Subcutaneous adipose tissue (tissue), 4 donors: Measurements from ENCODE around the gene WDFY3. TPM values are rescaled to one million over a fixed set of nuclear protein-coding genes. Genes with fewer than 3 reads are reported as not detected.

Source experiments
- total RNA-seq, 4 donors: library from RNA; depleted of rRNA; stranded (reverse); fragments of >200 nt; gene quantifications; one replicate each; pipeline ENCODE4 v1.1.0, GENCODE V29; 2016
- TF ChIP-seq, protein P1 (sequence below): fragments of 450-650 bp; IDR thresholded peaks from one replicate; pipeline ENCODE4 v1.5.1; 2016; ENCODE audit warnings: low read depth, mild to moderate bottlenecking, control low read depth, antibody characterized with exemption, moderate library complexity

WDFY3 gene
- total RNA-seq, 4 donors from 2014 or later, result 80.3 to 167 (median 146) TPM

DNA sequence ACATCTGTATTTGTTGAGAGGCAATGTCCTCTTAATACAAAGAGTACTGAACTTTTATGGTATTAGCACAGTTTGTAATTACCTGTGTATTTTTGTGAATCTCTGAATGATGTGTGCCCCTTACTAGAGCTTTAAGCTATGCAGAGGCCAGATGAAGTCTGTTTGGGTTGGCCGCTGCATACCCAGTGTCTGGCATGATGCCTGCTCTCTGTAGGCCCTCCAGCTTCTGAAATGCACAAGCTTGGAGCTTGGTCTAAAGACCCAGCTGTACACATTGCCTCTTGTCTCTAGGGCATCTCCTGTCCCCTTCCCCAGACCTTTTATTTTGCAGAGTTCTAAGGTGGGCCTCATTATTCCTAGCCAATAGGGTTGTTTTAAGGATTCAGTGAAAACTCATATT is 315.0 kb downstream of the WDFY3 start:
- TF ChIP-seq, protein P1, sequence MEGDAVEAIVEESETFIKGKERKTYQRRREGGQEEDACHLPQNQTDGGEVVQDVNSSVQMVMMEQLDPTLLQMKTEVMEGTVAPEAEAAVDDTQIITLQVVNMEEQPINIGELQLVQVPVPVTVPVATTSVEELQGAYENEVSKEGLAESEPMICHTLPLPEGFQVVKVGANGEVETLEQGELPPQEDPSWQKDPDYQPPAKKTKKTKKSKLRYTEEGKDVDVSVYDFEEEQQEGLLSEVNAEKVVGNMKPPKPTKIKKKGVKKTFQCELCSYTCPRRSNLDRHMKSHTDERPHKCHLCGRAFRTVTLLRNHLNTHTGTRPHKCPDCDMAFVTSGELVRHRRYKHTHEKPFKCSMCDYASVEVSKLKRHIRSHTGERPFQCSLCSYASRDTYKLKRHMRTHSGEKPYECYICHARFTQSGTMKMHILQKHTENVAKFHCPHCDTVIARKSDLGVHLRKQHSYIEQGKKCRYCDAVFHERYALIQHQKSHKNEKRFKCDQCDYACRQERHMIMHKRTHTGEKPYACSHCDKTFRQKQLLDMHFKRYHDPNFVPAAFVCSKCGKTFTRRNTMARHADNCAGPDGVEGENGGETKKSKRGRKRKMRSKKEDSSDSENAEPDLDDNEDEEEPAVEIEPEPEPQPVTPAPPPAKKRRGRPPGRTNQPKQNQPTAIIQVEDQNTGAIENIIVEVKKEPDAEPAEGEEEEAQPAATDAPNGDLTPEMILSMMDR, result no peak

DNA sequence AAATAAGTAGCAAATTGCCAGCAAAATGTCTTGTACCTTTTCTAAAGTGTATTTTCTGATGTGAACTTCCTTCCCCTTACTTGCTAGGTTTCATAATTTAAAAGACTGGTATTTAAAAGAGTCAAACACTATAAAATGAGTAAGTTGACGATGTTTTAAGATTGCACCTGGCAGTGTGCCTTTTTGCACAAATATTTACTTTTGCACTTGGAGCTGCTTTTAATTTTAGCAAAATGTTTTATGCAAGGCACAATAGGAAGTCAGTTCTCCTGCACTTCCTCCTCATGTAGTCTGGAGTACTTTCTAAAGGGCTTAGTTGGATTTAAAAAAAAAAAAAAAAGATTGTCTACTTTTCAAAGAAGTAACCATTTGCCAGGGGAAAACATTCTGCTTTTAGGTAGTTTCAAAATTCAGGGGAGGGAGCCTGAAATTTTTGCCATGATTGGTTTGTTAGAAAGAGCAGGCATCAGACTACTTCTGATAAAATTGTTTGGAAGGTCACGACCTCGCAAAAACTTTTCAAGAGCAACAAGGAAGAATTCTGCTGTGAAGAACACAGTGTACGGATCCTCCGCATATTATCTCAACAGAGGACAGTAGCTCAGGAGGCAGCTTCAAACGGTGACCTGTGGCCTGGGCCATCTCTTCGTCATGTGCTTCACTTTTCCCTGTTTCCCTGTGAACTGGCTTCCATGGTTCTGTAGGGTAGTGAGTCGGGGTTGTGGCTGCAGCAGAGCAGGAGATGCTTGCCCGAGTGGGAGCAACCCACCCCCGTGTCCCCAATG is 317.4 kb downstream of the WDFY3 start:
- TF ChIP-seq, protein P1, result no peak

DNA sequence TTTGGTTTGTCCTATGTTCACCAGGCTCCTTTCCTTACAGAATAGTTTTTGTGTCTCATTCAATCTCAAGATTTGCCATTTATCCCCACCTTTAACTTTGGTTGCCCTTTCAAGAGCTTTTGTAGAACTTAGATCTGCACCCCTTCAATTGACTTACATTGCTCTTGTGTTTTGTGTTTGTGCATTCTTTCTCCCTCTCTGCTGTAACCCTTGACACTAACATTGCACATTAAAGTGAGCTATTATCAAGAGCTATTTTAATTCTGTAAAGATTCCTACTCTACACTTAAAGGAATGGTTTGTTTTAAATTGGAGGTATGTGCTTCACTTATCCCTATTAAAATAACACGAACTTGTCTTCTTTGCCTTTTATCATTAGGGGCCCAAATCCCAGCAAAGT is 318.3 kb downstream of the WDFY3 start:
- TF ChIP-seq, protein P1, result no peak

DNA sequence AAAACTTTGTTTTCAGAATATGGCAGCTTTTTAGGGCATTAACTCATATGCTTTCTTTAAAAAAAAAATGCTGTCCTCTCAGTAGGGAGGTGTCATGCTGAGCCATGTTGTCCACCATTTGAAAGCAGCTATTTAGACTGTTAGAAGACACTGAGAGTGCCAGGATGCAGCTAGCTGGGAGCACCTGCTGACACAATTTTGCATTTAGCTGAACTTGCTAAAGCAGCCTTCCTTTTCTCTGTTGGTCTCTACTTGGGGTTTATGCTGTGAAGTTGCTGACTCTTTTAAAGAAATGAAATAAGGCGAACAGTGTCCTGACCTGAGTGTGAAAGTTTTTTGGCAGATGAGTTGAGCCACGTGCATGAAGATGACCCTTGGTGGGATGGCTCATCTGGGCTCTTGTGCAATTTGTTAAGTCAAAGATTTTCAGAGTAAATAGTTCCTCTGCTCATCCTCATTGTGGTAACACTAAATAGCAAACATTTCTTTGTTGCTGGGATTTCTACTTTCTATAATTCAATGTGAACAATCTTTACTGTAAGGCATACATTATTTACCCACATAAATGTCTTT is 319.1 kb downstream of the WDFY3 start:
- TF ChIP-seq, protein P1, result no peak

DNA sequence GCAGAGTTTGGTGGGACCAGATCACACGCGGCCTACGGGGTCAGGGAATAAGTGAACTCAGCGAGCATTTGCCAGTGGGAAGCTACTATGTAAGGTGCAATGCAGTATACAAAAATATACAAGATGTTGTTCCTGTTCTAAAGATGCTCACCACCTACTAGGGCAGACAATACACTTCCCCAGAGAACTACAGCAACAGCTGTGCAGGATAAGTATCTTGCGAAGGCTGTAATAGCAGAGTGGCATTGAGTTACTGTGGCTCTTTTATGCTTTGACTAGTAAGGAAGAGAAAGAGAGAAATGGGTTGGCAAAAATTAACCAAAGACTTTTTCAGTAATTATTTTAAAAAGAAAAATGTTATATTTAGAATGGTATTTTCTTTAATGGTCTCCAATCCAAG is 322.4 kb downstream of the WDFY3 start:
- TF ChIP-seq, protein P1, result no peak

DNA sequence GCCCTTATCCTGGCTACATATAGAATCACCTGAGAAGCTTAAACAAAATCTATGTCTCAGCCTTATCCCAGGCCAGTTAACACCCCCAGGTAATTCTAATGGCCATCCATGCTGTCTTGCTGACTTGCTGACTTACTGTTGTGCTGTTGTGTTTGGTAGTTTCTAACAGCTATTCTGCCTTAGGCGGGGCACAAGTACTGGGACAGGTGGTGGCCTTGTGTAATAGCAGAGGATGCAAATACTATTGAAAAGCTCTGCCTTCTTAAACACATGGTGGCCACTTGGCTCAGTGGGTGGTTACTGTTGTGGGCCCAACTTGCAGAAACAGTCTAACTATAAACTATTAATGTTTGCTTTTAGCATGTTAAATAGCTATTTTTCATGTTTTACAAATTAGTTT is 327.3 kb downstream of the WDFY3 start:
- TF ChIP-seq, protein P1, result no peak

DNA sequence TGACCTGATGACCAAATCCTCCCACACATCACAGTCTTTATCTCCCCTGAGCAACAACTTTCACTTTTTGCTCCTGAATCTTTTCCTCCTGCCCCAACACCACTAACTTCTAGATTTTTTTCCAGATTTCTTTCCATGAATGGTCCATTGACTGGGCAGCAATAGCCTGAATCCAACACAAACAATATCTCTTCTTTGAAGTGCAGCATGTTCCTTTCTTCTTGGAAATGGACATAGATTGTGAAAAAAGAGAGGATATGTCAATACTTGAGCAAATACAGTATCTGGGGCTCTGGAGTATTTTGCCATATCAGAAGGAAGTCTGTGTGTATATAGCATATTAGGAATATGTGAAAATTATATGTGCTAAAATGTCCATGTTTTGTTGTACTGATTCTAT is 328.4 kb downstream of the WDFY3 start:
- TF ChIP-seq, protein P1, result no peak
